Astrocyte (in vitro differentiated cells and primary cell): ENCODE results near the gene PPIE. TPM values are rescaled to one million over a fixed set of nuclear protein-coding genes. Genes with fewer than 3 reads are reported as not detected.
"Not testable (repeated sequence)": the region's sequence is repeated elsewhere in the genome, so short reads cannot be mapped to it uniquely, and the experiment has no call there.

Experiments used
- DNase-seq: peaks from one replicate; pipeline ENCODE4 v3.0.0-alpha.2; 2010; ENCODE audit warnings: low read depth
- FAIRE-seq: peaks from 2 replicates; lab custom pipeline; 2011; peaks lifted over from hg19 to GRCh38; lab: Jason Lieb, UNC
- H2AFZ ChIP-seq: 2 replicates; pipeline ENCODE4 v1.6.0; 2012; ENCODE audit warnings: low read depth, low read length, inconsistent platforms
- H3K27ac ChIP-seq: 2 replicates; pipeline ENCODE4 v1.5.1; 2011; ENCODE audit warnings: low read depth, low read length, inconsistent platforms
- H3K27me3 ChIP-seq: 2 replicates; pipeline ENCODE4 v1.6.0; 2011; ENCODE audit warnings: low read length, inconsistent platforms; ENCODE audit not compliant: insufficient read depth
- H3K36me3 ChIP-seq: 2 replicates; pipeline ENCODE4 v1.5.1; 2011; ENCODE audit warnings: low read length, inconsistent platforms; ENCODE audit not compliant: insufficient read depth
- H3K4me1 ChIP-seq: 2 replicates; pipeline ENCODE4 v1.5.1; 2011; ENCODE audit warnings: low read length, inconsistent platforms; ENCODE audit not compliant: insufficient read depth
- H3K4me2 ChIP-seq: 2 replicates; pipeline ENCODE4 v1.6.0; 2012; ENCODE audit warnings: low read length, inconsistent platforms
- H3K4me3 ChIP-seq: 2 replicates; pipeline ENCODE4 v1.5.1; 2011; ENCODE audit warnings: low read depth, mild to moderate bottlenecking, low read length, inconsistent platforms; ENCODE audit not compliant: insufficient read depth
- H3K79me2 ChIP-seq: 2 replicates; pipeline ENCODE4 v1.6.0; 2012; ENCODE audit warnings: mild to moderate bottlenecking, low read length, inconsistent platforms; ENCODE audit not compliant: insufficient read depth
- H3K9ac ChIP-seq: 2 replicates; pipeline ENCODE4 v1.6.0; 2012; ENCODE audit warnings: mild to moderate bottlenecking, low read length, inconsistent platforms
- H3K9me3 ChIP-seq: 2 replicates; pipeline ENCODE4 v1.5.1; 2012; ENCODE audit warnings: low read depth, mild to moderate bottlenecking, low read length, inconsistent platforms; ENCODE audit not compliant: insufficient read depth
- H4K20me1 ChIP-seq: 2 replicates; pipeline ENCODE4 v1.6.0; 2012; ENCODE audit warnings: low read length, inconsistent platforms; ENCODE audit not compliant: insufficient read depth
- H3K27ac Mint-ChIP-seq: one replicate; pipeline ENCODE4 v1.8.0; 2021; ENCODE audit warnings: mild to moderate bottlenecking, mixed read lengths; ENCODE audit not compliant: unreplicated experiment
- H3K27me3 Mint-ChIP-seq: one replicate; pipeline ENCODE4 v1.8.0; 2021; ENCODE audit warnings: low read depth, mixed read lengths; ENCODE audit not compliant: unreplicated experiment
- H3K36me3 Mint-ChIP-seq: one replicate; pipeline ENCODE4 v1.8.0; 2021; ENCODE audit warnings: low read depth, mixed read lengths; ENCODE audit not compliant: unreplicated experiment
- H3K4me1 Mint-ChIP-seq: one replicate; pipeline ENCODE4 v1.8.0; 2021; ENCODE audit warnings: low read depth, mixed read lengths; ENCODE audit not compliant: unreplicated experiment
- H3K4me3 Mint-ChIP-seq: one replicate; pipeline ENCODE4 v1.8.0; 2021; ENCODE audit warnings: mild to moderate bottlenecking, moderate library complexity, mixed read lengths; ENCODE audit not compliant: unreplicated experiment
- H3K9me3 Mint-ChIP-seq: one replicate; pipeline ENCODE4 v1.8.0; 2021; ENCODE audit warnings: mild to moderate bottlenecking, mixed read lengths; ENCODE audit not compliant: unreplicated experiment
- EZH2 ChIP-seq: IDR thresholded peaks from 2 replicates; pipeline ENCODE4 v1.6.1; 2012; ENCODE audit warnings: mild to moderate bottlenecking, low read length, inconsistent platforms; ENCODE audit not compliant: insufficient read depth
- total RNA-seq: library from RNA; stranded (reverse); gene quantifications from 2 replicates; pipeline ENCODE4 v1.2.1, GENCODE V29; 2021
- TF ChIP-seq, protein P1 (sequence below): IDR thresholded peaks from 2 replicates; pipeline ENCODE4 v1.5.1; 2011; ENCODE audit warnings: low read depth, mild to moderate bottlenecking, inconsistent platforms, low read length, moderate library complexity; ENCODE audit not compliant: insufficient read depth

PPIE gene
- total RNA-seq, 1 donor from 2014 or later: 33.7 TPM

DNA sequence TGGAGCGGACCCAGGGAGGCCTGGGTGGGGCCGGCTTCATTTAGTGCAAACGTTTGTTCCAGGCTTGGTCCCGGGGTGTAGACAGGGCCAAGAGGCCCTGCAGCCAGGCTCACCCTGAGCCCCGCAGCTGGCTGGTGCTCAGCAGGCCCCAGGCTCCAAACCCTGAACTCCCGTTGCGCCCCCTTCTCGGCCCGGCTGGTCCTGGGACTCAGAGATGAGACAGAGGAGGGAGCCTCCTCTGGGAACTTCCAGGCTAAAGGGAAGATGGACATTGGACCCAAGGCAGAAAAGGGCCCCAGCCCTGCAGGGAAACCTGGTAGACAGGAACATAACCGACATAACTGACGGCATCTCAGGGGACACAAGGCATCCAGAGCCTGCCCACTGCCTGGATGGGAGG lies 36.5 kb downstream of the PPIE start:
- not testable (repeated sequence) for H3K27me3 ChIP-seq, H4K20me1 ChIP-seq, H3K9me3 Mint-ChIP-seq, H3K4me3 ChIP-seq, H3K4me2 ChIP-seq, H3K36me3 Mint-ChIP-seq, H3K27ac ChIP-seq, H3K4me3 Mint-ChIP-seq, H3K9ac ChIP-seq, H3K79me2 ChIP-seq, H3K27ac Mint-ChIP-seq, DNase-seq, H2AFZ ChIP-seq, H3K9me3 ChIP-seq, H3K4me1 ChIP-seq, H3K36me3 ChIP-seq, FAIRE-seq
- Mint-ChIP-seq H3K27me3 (peaks cover 16% of the 10 kb centered on the region), H3K4me1 (peaks cover 15% of the 10 kb centered on the region)

GRCh38 chr1:39775676-39776399 lies 37.2 kb downstream of the PPIE start:
- H3K36me3 ChIP-seq, H3K36me3 Mint-ChIP-seq, FAIRE-seq, H3K9me3 Mint-ChIP-seq, H3K4me3 Mint-ChIP-seq, H4K20me1 ChIP-seq, H3K27me3 ChIP-seq, H3K27ac Mint-ChIP-seq, H3K27ac ChIP-seq, H2AFZ ChIP-seq, H3K4me2 ChIP-seq, H3K4me1 ChIP-seq, H3K9ac ChIP-seq, H3K4me3 ChIP-seq, H3K79me2 ChIP-seq, DNase-seq, H3K9me3 ChIP-seq: not testable (repeated sequence)
- H3K4me1 Mint-ChIP-seq: peaks cover 15% of the 10 kb centered on the region
- H3K27me3 Mint-ChIP-seq: peaks cover 20% of the 10 kb centered on the region

GRCh38 chr1:39776400-39776713 lies 37.7 kb downstream of the PPIE start:
- Histone ChIP-seq H3K79me2 (no peaks in the 10 kb centered on the region), H3K9ac (no peak overlapping the region), H4K20me1 (no peaks in the 10 kb centered on the region), H3K27ac (no peak overlapping the region), H3K4me3 (no peak overlapping the region), H3K4me2 (no peak overlapping the region), H3K27me3 (peaks cover 11% of the 10 kb centered on the region), H3K36me3 (no peaks in the 10 kb centered on the region), H3K9me3 (no peaks in the 10 kb centered on the region), H2AFZ (no peak overlapping the region), H3K4me1 (no peaks in the 10 kb centered on the region)
- FAIRE-seq: no peak
- Mint-ChIP-seq H3K27ac (no peak overlapping the region), H3K36me3 (no peaks in the 10 kb centered on the region), H3K9me3 (peaks cover 3% of the 10 kb centered on the region), H3K27me3 (peaks cover 25% of the 10 kb centered on the region), H3K4me3 (no peak overlapping the region), H3K4me1 (peaks cover 15% of the 10 kb centered on the region)
- DNase-seq: no peak
- no peak for TF ChIP-seq EZH2
- TF ChIP-seq, protein P1, sequence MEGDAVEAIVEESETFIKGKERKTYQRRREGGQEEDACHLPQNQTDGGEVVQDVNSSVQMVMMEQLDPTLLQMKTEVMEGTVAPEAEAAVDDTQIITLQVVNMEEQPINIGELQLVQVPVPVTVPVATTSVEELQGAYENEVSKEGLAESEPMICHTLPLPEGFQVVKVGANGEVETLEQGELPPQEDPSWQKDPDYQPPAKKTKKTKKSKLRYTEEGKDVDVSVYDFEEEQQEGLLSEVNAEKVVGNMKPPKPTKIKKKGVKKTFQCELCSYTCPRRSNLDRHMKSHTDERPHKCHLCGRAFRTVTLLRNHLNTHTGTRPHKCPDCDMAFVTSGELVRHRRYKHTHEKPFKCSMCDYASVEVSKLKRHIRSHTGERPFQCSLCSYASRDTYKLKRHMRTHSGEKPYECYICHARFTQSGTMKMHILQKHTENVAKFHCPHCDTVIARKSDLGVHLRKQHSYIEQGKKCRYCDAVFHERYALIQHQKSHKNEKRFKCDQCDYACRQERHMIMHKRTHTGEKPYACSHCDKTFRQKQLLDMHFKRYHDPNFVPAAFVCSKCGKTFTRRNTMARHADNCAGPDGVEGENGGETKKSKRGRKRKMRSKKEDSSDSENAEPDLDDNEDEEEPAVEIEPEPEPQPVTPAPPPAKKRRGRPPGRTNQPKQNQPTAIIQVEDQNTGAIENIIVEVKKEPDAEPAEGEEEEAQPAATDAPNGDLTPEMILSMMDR: no peak
